MCF 10A (cell line): ENCODE data around the gene TPSB2. TPM values are rescaled to one million over a fixed set of nuclear protein-coding genes. Genes with fewer than 3 reads are reported as not detected.

Source experiments
- BruUV-seq: library from RNA; stranded (reverse); fragments of 400-500 nt; replicated peaks from 2 replicates; lab custom pipeline; 2021; lab: Mats Ljungman, UMichigan
- CTCF ChIA-PET: fragments of 300-600 bp; sonication (Branson Sonifier 250); formaldehyde crosslinking; extraction: SDS; loops from one replicate; lab custom pipeline; 2021; ENCODE audit warnings: antibody characterized with exemption, inconsistent platforms; lab: Yijun Ruan, JAX
- POLR2A ChIA-PET: fragments of 300-600, 350-650 bp; sonication (Branson Sonifier 250); formaldehyde crosslinking; extraction: SDS; loops from one replicate; lab custom pipeline; 2020; ENCODE audit warnings: antibody characterized with exemption, inconsistent platforms; lab: Yijun Ruan, JAX
- DNase-seq: peaks from one replicate; pipeline ENCODE4 v3.0.0-alpha.2; 2018; ENCODE audit not compliant: unreplicated experiment
- H3K27ac Mint-ChIP-seq: one replicate; pipeline ENCODE4 v1.8.0; 2022; ENCODE audit warnings: mild to moderate bottlenecking, low read depth, mixed read lengths; ENCODE audit not compliant: unreplicated experiment
- H3K27me3 Mint-ChIP-seq: one replicate; pipeline ENCODE4 v1.8.0; 2022; ENCODE audit warnings: mixed read lengths; ENCODE audit not compliant: insufficient read depth, unreplicated experiment
- H3K36me3 Mint-ChIP-seq: one replicate; pipeline ENCODE4 v1.8.0; 2022; ENCODE audit warnings: mild to moderate bottlenecking, moderate library complexity, mixed read lengths; ENCODE audit not compliant: insufficient read depth, unreplicated experiment
- H3K4me1 Mint-ChIP-seq: one replicate; pipeline ENCODE4 v1.8.0; 2022; ENCODE audit warnings: mixed read lengths; ENCODE audit not compliant: insufficient read depth, unreplicated experiment
- H3K4me3 Mint-ChIP-seq: one replicate; pipeline ENCODE4 v1.8.0; 2022; ENCODE audit warnings: mild to moderate bottlenecking, moderate library complexity, mixed read lengths; ENCODE audit not compliant: unreplicated experiment
- H3K9me3 Mint-ChIP-seq: one replicate; pipeline ENCODE4 v1.8.0; 2022; ENCODE audit warnings: mixed read lengths; ENCODE audit not compliant: unreplicated experiment
- CTCF ChIP-seq: fragments of 200-600 bp; IDR thresholded peaks from one replicate; pipeline ENCODE4 v1.8.0; 2022; ENCODE audit warnings: antibody characterized with exemption, mild to moderate bottlenecking; ENCODE audit not compliant: unreplicated experiment
- intact Hi-C: fragments of 100-400 bp; cut with micrococcal nuclease; formaldehyde crosslinking; loops from 2 replicates; pipeline ENCODE4 v1.14.1; 2022
- total RNA-seq: library from RNA; stranded (reverse); gene quantifications from 2 replicates; pipeline ENCODE4 v1.2.3, GENCODE V29; 2022

Gene TPSB2
- total RNA-seq, 1 experiment from 2014 or later, result not detected

GRCh38 chr16:1259760-1260068 lies 29.7 kb upstream of the TPSB2 start:
- peaks cover 47% of the 10 kb centered on the region for H3K27me3 Mint-ChIP-seq
- no TSS peak for BruUV-seq
- ChIA-PET POLR2A (no interaction called here), CTCF (no interaction called here)
- H3K4me1 Mint-ChIP-seq, result no peaks in the 10 kb centered on the region
- H3K4me3 Mint-ChIP-seq, result no peak overlapping the region
- no peak overlapping the region for H3K27ac Mint-ChIP-seq
- TF ChIP-seq CTCF, result no peak
- DNase-seq, result no peak
- intact Hi-C loops, result no loop called here
- peaks cover 8% of the 10 kb centered on the region for H3K9me3 Mint-ChIP-seq
- no peaks in the 10 kb centered on the region for H3K36me3 Mint-ChIP-seq

GRCh38 chr16:1258906-1259759 lies 29.1 kb upstream of the TPSB2 start:
- DNase-seq, result no peak
- ChIA-PET POLR2A (interaction anchor here (0.7 kb wide), 1 partner anchor 54 kb away, joined by 3 read pairs; no protein-coding TSS in a partner anchor), CTCF (interaction anchor here (0.5 kb wide), 1 partner anchor 380 kb away, joined by 3 read pairs; no protein-coding TSS in a partner anchor)
- H3K9me3 Mint-ChIP-seq, result peaks cover 2% of the 10 kb centered on the region
- H3K4me3 Mint-ChIP-seq, result no peak overlapping the region
- H3K27ac Mint-ChIP-seq, result no peak overlapping the region
- TF ChIP-seq CTCF, result no peak
- H3K36me3 Mint-ChIP-seq, result no peaks in the 10 kb centered on the region
- no TSS peak for BruUV-seq
- peaks cover 47% of the 10 kb centered on the region for H3K27me3 Mint-ChIP-seq
- H3K4me1 Mint-ChIP-seq, result no peaks in the 10 kb centered on the region
- intact Hi-C loops, result no loop called here

GRCh38 chr16:1258225-1258600 lies 28.2 kb upstream of the TPSB2 start:
- Mint-ChIP-seq H3K4me1 (no peaks in the 10 kb centered on the region), H3K27ac (no peak overlapping the region), H3K4me3 (no peak overlapping the region), H3K36me3 (no peaks in the 10 kb centered on the region), H3K27me3 (peaks cover 47% of the 10 kb centered on the region), H3K9me3 (no peaks in the 10 kb centered on the region)
- intact Hi-C loops, result no loop called here
- DNase-seq, result no peak
- TF ChIP-seq CTCF, result no peak
- CTCF ChIA-PET, result interaction anchor here (0.6 kb wide), 1 partner anchor 293 kb away, joined by 3 read pairs; no protein-coding TSS in a partner anchor
- no TSS peak for BruUV-seq
- POLR2A ChIA-PET, result no interaction called here

DNA sequence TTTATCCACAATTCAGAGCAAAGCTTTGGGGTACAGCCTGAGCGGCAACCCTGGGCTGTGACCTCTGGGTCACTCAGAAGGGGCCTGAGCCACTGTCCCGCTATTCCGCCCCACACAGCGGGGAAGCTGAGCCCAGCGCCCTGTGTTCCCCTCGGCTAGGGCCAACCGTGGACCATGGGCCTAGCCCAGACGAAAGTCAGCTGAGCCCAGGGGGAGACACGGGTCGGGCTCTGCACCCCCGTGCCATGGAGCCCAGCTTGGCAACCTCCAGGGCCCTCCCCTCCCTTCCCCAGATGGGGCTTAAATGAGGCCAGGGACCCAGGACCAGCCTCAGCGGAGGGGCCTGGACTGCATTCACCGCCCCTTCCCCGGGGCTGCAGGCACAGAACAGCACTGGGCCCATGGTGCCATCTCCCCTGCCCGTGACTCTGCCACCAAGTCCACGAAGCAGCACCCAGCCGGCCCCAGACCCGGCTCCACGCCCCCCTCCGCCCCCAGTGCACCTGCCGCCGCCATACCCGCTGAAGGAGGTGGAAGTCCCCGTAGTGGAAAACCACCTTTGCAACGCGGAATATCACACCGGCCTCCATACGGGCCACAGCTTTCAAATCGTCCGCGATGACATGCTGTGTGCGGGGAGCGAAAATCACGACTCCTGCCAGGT lies 27.7 kb upstream of the TPSB2 start:
- no TSS peak for BruUV-seq
- Mint-ChIP-seq H3K4me1 (no peaks in the 10 kb centered on the region), H3K4me3 (no peak overlapping the region), H3K27ac (no peak overlapping the region), H3K9me3 (no peaks in the 10 kb centered on the region), H3K27me3 (peaks cover 44% of the 10 kb centered on the region), H3K36me3 (no peaks in the 10 kb centered on the region)
- ChIA-PET POLR2A (no interaction called here), CTCF (interaction anchor here (0.6 kb wide), 1 partner anchor 294 kb away, joined by 3 read pairs; no protein-coding TSS in a partner anchor)
- intact Hi-C loops, result no loop called here
- no peak for DNase-seq
- no peak for TF ChIP-seq CTCF
